ENCODE results near the gene CLIC5. TPM values are rescaled to one million over a fixed set of nuclear protein-coding genes. Genes with fewer than 3 reads are reported as not detected.

Gene CLIC5
- total and polyA plus RNA-seq, 2 donors (not counting 1 experiment from before 2014, with no cell fraction given): 0.96 to 0.97 TPM

DNA sequence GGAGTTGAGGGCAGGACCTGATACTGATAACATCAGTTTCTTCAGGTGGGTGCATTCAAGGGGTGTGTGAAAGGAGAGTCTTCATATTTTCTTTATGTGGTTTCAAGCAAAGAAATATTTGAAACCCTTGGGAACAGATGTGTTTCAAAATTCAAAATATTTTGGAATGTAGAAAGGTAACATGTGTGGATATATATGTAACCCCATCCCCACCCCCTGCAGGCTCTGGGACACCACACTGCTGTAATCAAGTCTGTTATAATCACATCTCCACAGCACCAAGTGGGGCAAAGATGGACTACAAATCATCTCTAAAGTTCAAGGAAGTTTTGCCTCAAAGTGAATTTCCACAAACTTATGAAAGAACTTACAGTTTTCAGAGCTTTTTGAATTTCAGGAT lies 41.1 kb downstream of the CLIC5 start:
- Histone ChIP-seq H3K4me2 (replicated peaks; ENCODE audit: low read depth, low read length, poor library complexity, severe bottlenecking) (no peak overlapping the region), H3K36me3 (replicated peaks in 1 of 2; ENCODE audit: control extremely low read depth in 1 of 2, control insufficient read depth in 1 of 2, extremely low read depth in 1 of 2, insufficient read depth in 2 of 2, low read length in 1 of 2) (no peaks in the 10 kb centered on the region), H3K4me3 (ENCODE audit: control extremely low read depth in 1 of 5, extremely low read depth in 1 of 5, insufficient read depth in 1 of 5, low read depth in 2 of 5, low read length in 4 of 5) (no peak overlapping the region), H2AFZ (ENCODE audit: insufficient read depth, low read depth, low read length, poor library complexity, severe bottlenecking) (no peak overlapping the region), H3K79me2 (ENCODE audit: control insufficient read depth, insufficient read depth, low read length) (no peaks in the 10 kb centered on the region), H3K27me3 (replicated peaks in 1 of 4; ENCODE audit: control extremely low read depth in 1 of 4, control insufficient read depth in 3 of 4, insufficient read depth in 4 of 4, low read length in 3 of 4) (no peaks in the 10 kb centered on the region), H3K9me3 (ENCODE audit: control extremely low read depth in 1 of 3, control insufficient read depth in 2 of 3, insufficient read depth in 1 of 3, low read length in 2 of 3) (peaks cover 0 to 4% (median 0%) of the 10 kb centered on the region in 3 donors), H3K4me1 (ENCODE audit: control insufficient read depth in 2 of 2, insufficient read depth in 2 of 2, low read length in 2 of 2) (peaks cover 5 to 8% of the 10 kb centered on the region in 2 donors), H3K9ac (ENCODE audit: low read length) (no peak overlapping the region), H3K27ac (ENCODE audit: low read length in 2 of 2) (no peak overlapping the region), H4K20me1 (ENCODE audit: control insufficient read depth, insufficient read depth, low read length, poor library complexity, severe bottlenecking) (no peaks in the 10 kb centered on the region)
- Mint-ChIP-seq H3K9me3 (ENCODE audit: insufficient read depth) (peaks cover 2% of the 10 kb centered on the region), H3K27me3 (peaks cover 8% of the 10 kb centered on the region), H3K4me3 (no peak overlapping the region), H3K4me1 (peaks cover 10% of the 10 kb centered on the region), H3K27ac (no peak overlapping the region)
- ChIA-PET POLR2A (no interaction called here), CTCF (no interaction called here)
- no peak for DNase-seq
- intact Hi-C loops (cut with micrococcal nuclease): no loop called here
- TF ChIP-seq EZH2 (IDR thresholded peaks at IDR 0.05; ENCODE audit: borderline replicate concordance, insufficient read depth, low read depth, low read length, poor library complexity, severe bottlenecking): no peak
- TF ChIP-seq, protein P1, sequence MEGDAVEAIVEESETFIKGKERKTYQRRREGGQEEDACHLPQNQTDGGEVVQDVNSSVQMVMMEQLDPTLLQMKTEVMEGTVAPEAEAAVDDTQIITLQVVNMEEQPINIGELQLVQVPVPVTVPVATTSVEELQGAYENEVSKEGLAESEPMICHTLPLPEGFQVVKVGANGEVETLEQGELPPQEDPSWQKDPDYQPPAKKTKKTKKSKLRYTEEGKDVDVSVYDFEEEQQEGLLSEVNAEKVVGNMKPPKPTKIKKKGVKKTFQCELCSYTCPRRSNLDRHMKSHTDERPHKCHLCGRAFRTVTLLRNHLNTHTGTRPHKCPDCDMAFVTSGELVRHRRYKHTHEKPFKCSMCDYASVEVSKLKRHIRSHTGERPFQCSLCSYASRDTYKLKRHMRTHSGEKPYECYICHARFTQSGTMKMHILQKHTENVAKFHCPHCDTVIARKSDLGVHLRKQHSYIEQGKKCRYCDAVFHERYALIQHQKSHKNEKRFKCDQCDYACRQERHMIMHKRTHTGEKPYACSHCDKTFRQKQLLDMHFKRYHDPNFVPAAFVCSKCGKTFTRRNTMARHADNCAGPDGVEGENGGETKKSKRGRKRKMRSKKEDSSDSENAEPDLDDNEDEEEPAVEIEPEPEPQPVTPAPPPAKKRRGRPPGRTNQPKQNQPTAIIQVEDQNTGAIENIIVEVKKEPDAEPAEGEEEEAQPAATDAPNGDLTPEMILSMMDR (IDR thresholded peaks at IDR 0.05): no peak
- no peak for ATAC-seq (ENCODE audit: low read depth)

DNA sequence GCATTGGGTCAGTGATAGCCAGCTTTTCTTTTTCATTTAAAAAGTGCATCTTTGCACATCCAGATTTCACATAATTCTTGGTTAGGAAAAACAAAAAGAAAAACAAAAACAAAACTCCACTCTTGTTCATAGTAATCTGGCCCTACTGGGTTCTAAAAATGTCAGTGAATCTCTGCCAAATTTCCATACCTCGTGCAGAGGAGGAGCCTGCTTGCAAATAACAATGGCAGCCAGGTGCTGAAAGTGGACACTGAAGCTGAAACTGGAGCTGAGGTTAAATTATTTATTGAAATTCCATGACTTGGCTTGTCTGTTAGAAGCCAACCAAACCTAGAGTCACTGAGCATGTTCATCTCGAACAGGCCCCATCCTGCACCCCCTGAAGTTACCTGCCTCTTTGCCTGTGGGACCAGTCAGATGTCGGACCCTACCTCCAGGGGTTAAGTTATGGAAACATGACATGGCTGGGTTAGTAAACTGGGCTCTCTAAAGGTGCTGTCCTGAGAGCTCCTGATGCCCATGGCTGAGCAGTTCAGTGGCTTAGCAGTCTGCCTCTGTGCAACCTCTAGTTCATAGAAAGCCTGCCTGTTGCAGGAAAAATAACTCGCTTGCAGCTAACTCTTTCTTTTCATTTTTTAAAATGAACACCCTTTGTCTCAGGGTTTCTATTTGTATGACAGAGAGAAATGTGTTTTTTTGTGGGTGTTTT lies 42.7 kb downstream of the CLIC5 start:
- intact Hi-C loops (cut with micrococcal nuclease): no loop called here
- H2AFZ ChIP-seq (ENCODE audit: insufficient read depth, low read depth, low read length, poor library complexity, severe bottlenecking): no peak overlapping the region
- H3K9me3 ChIP-seq (ENCODE audit: control extremely low read depth in 1 of 3, control insufficient read depth in 2 of 3, insufficient read depth in 1 of 3, low read length in 2 of 3): peaks cover 0 to 4% (median 0%) of the 10 kb centered on the region in 3 donors
- 90% methylated on average over 3 of the region's 4 CpGs for WGBS (ENCODE audit: insufficient coverage)
- Mint-ChIP-seq H3K4me3 (no peak overlapping the region), H3K27ac (no peak overlapping the region), H3K27me3 (peaks cover 6% of the 10 kb centered on the region), H3K4me1 (peaks cover 12% of the 10 kb centered on the region), H3K9me3 (ENCODE audit: insufficient read depth) (peaks cover 2% of the 10 kb centered on the region)
- ATAC-seq (ENCODE audit: low read depth) (no peak), DNase-seq (no peak)
- H3K9ac ChIP-seq (ENCODE audit: low read length): no peak overlapping the region
- no peaks in the 10 kb centered on the region for H3K27me3 ChIP-seq (replicated peaks in 1 of 4; ENCODE audit: control extremely low read depth in 1 of 4, control insufficient read depth in 3 of 4, insufficient read depth in 4 of 4, low read length in 3 of 4)
- no peaks in the 10 kb centered on the region for H4K20me1 ChIP-seq (ENCODE audit: control insufficient read depth, insufficient read depth, low read length, poor library complexity, severe bottlenecking)
- CTCF ChIA-PET: interaction anchor here (1.3 kb wide), 1 partner anchor 10 kb away, joined by 4 read pairs; no protein-coding TSS in a partner anchor
- TF ChIP-seq, protein P1 (IDR thresholded peaks at IDR 0.05): no peak
- TF ChIP-seq EZH2 (IDR thresholded peaks at IDR 0.05; ENCODE audit: borderline replicate concordance, insufficient read depth, low read depth, low read length, poor library complexity, severe bottlenecking): no peak
- no peaks in the 10 kb centered on the region for H3K36me3 ChIP-seq (replicated peaks in 1 of 2; ENCODE audit: control extremely low read depth in 1 of 2, control insufficient read depth in 1 of 2, extremely low read depth in 1 of 2, insufficient read depth in 2 of 2, low read length in 1 of 2)
- no peaks in the 10 kb centered on the region for H3K79me2 ChIP-seq (ENCODE audit: control insufficient read depth, insufficient read depth, low read length)
- H3K4me1 ChIP-seq (ENCODE audit: control insufficient read depth in 2 of 2, insufficient read depth in 2 of 2, low read length in 2 of 2): peaks cover 5 to 8% of the 10 kb centered on the region in 2 donors
- H3K4me3 ChIP-seq (ENCODE audit: control extremely low read depth in 1 of 5, extremely low read depth in 1 of 5, insufficient read depth in 1 of 5, low read depth in 2 of 5, low read length in 4 of 5): no peak overlapping the region
- POLR2A ChIA-PET: no interaction called here
- no peak overlapping the region for H3K27ac ChIP-seq (ENCODE audit: low read length in 2 of 2)
- no peak overlapping the region for H3K4me2 ChIP-seq (replicated peaks; ENCODE audit: low read depth, low read length, poor library complexity, severe bottlenecking)

Measured in B cell (primary cell).